Activated CD4-positive, alpha-beta T cell treated with anti-CD3 and anti-CD28 coated beads for 24 hours (primary cell): ENCODE data around the gene SRGAP2C.
"Not testable (repeated sequence)": the region's sequence is repeated elsewhere in the genome, so short reads cannot be mapped to it uniquely, and the experiment has no call there.

Experiments used
- DNase-seq, 2 donors: peaks; one replicate each; pipeline ENCODE4 v3.0.0-alpha.2; 2020; ENCODE audit warnings: low read depth in 2 of 2

The SRGAP2C gene

DNA sequence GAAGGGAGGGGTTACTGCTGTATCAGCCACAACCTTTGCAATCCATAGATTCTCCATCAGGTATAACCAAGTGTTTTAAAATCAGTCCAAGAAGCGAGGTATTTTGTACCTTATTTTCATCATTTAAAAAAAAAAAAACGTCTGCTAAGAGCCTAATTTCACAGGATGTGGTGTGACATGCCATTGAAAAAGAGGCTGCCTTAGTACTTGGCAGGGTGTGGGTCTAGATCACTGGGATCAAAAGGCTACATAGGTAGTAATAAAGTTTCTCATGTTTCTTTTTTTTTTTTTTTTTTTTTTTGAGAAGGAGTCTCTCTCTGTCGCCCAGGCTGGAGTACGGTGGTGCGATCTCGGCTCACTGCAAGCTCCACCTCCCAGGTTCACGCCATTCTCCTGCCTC lies 192.2 kb downstream of the SRGAP2C start:
- DNase-seq, result not testable (repeated sequence)

- not testable (repeated sequence) for DNase-seq
These were observed 194.0 kb downstream of the SRGAP2C start for GRCh38 chr1:121378757-121379156.

GRCh38 chr1:121384754-121385153 lies 200.0 kb downstream of the SRGAP2C start:
- not testable (repeated sequence) for DNase-seq

DNA sequence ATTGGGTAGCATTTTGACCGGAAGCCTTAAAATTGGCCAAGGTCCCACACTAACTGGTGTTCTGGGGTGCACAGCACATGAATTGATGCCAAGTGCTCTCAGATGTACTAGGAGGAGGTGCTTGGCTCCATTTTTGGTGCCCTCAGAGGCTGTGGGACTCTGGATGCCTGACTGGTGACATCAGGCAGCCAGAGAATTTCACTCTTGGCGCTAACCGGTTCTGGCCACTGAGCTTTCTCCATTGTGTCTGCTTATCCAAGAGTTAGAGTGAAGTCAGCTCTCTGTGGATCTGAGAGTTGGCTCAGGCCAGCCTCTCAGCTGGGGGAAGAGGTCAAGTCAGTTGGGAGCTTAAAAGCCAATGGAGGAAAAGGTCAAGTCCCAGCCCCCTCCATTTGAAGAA lies 200.4 kb downstream of the SRGAP2C start:
- not testable (repeated sequence) for DNase-seq

DNA sequence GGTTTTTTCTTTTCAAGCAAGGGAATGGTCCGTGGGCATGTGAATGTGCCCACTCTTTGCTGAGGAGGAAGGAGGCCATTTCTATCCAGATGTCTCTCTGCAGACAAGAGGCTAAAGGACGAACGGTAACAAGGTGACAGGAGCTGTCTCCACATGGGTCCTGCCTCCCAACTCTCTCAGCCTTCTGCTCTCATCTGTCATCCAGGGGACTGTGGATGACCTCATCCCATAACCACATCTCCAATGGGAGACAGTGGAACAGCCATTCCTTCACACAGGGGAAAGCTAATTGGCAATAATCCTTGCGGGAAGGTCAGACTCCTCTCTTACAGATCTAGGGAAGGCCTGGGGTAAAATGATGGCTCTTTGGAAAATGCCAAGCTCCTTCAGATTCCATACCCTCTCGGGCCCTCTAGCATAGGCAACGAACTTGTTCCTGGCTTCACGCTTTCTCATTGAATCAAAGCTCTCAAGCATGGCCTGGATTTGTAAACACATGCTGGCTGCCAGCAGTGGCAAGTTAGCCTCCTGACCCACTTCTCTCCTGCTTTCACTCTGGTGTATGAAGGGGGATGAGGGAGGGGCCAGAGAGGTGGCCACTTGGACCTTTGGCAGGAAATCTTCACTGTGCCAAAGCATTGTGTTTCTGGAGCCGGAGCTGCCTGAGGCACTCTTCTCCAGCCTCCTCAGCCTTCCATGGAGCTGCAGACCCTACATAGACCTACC lies 201.0 kb downstream of the SRGAP2C start:
- DNase-seq, result not testable (repeated sequence)

DNA sequence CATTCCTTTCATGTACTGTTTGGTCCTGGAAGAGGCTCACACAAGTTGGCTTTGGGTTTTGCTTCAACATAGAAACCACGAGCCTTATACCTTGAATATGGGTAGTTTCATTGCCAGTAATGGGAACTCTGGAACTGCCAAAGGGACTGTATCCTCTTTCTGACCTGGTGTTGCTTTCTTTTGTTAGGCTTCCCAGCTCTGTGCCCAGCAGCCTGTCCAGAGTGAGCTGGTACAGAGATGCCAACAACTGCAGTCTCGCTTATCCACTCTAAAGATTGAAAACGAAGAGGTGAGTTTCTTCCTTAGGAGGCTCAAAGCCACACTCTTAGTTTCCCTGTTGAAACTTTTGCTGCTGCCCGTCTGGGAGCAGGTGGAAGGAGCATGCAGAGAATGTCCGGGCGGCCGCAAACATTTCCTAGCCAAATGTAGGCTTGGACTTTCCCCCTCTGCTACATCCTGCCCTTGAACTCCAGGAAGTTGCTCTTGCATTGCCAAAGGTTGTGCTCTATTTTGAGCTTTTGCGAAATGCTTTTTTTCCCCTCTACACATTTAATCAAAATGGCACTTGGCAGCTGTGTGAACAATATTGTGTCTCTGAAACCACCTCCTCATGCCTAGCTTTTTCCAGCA lies 201.7 kb downstream of the SRGAP2C start:
- DNase-seq, result not testable (repeated sequence)

DNA sequence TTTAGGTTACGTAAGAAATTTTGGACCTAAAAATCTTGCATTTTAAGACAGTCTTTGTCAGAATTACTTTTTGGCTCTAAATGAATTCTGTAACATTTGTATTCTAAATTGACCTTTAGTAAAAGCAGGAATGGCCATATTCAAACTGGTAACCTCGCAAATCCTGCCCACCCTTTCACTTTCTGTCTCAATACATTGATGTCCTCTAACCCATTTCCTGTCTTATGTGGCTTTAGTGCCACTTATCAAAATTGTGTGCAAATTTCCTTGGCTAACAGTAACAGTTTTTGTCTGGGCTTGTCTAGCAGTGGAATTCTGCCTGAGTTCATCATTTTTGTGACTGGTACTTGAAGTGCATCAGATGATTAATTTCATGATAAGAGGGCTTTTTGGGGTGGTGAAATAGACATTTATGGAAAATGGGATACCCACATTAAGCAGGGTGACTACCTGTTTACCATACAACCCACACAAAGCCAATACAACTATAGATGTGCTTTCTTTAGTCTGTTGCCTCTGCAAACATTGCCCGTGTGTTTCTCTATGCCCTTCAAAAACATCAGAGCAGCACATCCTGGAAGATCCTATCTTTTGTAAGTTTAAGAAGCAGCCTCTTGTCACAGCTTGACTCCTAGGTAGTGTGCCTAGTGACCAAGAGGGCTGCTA lies 205.3 kb downstream of the SRGAP2C start:
- not testable (repeated sequence) for DNase-seq

- DNase-seq, result not testable (repeated sequence)
These were observed 207.4 kb downstream of the SRGAP2C start for GRCh38 chr1:121392130-121392529.

- not testable (repeated sequence) for DNase-seq
These were observed 211.0 kb downstream of the SRGAP2C start for GRCh38 chr1:121395718-121396201.

- DNase-seq, result not testable (repeated sequence)
These were observed 211.7 kb downstream of the SRGAP2C start for GRCh38 chr1:121396335-121397081.

GRCh38 chr1:121397101-121397500 lies 212.3 kb downstream of the SRGAP2C start:
- not testable (repeated sequence) for DNase-seq

DNA sequence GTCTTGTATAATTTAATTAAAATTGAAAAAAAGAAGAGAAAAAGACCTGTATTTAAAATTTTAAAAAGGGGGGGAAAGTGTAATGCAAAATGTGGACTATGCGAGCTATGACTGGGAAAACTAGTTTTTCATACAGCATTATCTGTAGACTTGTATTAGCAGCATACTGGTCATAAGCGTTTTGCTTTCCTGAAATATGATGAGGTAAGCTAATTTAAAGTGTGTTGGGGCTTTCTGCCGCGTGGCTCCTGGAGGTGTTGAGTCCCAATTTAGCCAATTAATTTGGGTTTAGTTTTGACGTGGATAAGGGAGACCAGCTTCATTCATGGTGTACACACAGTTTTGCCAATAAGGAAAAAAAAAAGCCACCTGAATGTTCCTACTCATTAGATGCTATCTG lies 214.4 kb downstream of the SRGAP2C start:
- DNase-seq, result not testable (repeated sequence)

DNA sequence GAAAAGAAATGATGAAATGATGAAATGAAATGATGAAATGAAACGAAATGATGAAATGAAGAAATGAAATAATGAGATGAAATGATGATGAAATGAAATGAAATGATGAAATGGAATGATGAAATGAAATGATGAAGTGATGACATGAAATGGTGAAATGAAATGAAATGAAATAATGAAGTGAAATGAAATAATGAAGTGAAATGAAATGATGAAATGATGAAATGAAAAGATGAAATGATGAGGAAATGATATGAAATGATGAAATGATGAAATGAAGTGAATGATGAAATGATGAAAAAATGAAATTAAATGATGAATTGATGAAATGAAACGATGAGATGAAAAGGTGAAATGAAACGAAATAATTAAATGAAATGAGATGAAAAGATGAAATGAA lies 215.3 kb downstream of the SRGAP2C start:
- not testable (repeated sequence) for DNase-seq

DNA sequence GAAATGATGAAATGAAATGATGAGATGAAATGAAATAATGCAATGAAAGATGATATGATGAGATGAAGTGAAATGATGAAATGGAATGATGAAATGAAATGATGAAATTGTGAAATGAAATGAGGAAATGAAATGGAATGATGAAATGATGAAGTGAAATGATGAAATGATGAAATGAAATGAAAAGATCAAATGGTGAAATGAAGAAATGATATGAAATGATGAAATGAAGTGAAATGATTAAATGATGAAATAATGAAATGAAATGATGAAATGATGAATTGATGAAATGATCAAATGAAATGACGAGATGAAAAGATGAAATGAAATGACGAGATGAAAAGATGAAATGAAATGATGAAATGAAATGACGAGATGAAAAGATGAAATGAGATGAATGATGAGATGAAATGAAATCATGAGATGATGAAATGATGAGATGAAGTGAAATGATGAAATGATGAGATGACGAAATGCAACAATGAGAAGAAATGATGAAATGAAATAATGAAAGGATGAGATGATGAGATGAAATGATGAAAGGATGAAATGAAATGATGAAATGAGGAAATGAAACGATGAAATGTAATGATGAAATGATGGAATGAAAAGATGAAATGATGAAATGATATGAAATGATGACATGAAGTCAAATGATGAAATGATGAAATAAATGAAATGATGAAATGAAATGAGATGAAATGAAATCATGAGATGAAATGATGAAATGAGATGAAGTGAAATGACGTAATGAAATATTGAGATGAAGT lies 216.0 kb downstream of the SRGAP2C start:
- not testable (repeated sequence) for DNase-seq

GRCh38 chr1:121401375-121401955 lies 216.7 kb downstream of the SRGAP2C start:
- not testable (repeated sequence) for DNase-seq

- not testable (repeated sequence) for DNase-seq
These were observed 218.5 kb downstream of the SRGAP2C start for GRCh38 chr1:121403254-121403653.

GRCh38 chr1:121408354-121408753 lies 223.6 kb downstream of the SRGAP2C start:
- no peak for DNase-seq

GRCh38 chr1:121413821-121414220 lies 229.0 kb downstream of the SRGAP2C start:
- no peak for DNase-seq

DNA sequence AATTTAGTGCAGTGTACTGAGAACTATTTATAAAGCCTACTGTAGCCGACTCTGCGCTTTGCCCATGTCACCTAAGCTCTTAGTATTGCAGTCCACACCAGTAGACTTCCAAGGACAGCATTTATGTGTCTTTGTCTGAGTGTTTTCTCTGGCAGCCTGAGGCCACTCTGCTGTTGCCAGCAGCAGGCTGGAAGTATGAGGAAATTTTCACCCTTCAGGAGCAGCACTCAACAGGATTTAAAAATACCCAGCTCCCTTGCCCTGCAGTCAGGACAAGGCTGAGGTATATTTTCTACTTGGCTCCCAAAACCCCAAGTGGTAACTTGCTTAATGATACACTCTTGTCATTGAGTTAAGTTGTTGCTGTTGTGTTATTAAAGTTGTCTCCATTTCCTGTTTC lies 230.1 kb downstream of the SRGAP2C start:
- no peak for DNase-seq

- no peak for DNase-seq
These were observed 232.6 kb downstream of the SRGAP2C start for GRCh38 chr1:121417325-121417923.
